GM21825 (cell line): ENCODE results near the gene NKD2.

ENCODE experiments used
- ATAC-seq: cut with Tn5 transposase; IDR thresholded peaks from one replicate; pipeline ENCODE4 v1.9.1; 2021; ENCODE audit warnings: mild to moderate bottlenecking, moderate library complexity; ENCODE audit not compliant: unreplicated experiment

NKD2 gene

GRCh38 chr5:1083823-1084605 lies 75.4 kb downstream of the NKD2 start:
- no peak for ATAC-seq

- ATAC-seq = no peak
Measured at GRCh38 chr5:1085391-1085790, 76.8 kb downstream of the NKD2 start.

GRCh38 chr5:1086137-1086536 lies 77.5 kb downstream of the NKD2 start:
- no peak for ATAC-seq

- ATAC-seq = no peak
Measured at GRCh38 chr5:1086871-1087270, 78.3 kb downstream of the NKD2 start.

- ATAC-seq = no peak
Measured at GRCh38 chr5:1087428-1087827, 78.8 kb downstream of the NKD2 start.

- no peak for ATAC-seq
Measured at GRCh38 chr5:1088031-1088430, 79.4 kb downstream of the NKD2 start.
